Adrenal gland (tissue), 12 donors: ENCODE data around the gene EHD1. TPM values are rescaled to one million over a fixed set of nuclear protein-coding genes. Genes with fewer than 3 reads are reported as not detected.

Experiments
- DNase-seq, 7 donors: peaks; one replicate each; pipeline ENCODE4 v3.0.0-alpha.2; 2019 to 2020
- H3K27ac ChIP-seq, 5 donors: fragments of 200-600 bp; sonication (generic) in 4 of 5; 1 replicate in 3 of 5; 2 replicates in 2 of 5; pipeline versions ENCODE4 v1.5.1 to v1.8.0; 2016 to 2020; ENCODE audit warnings: mild to moderate bottlenecking in 1 of 5
- H3K27me3 ChIP-seq: fragments of 200-600 bp; 2 replicates; pipeline ENCODE4 v1.8.0; 2021
- H3K36me3 ChIP-seq, 2 donors: fragments of 200-600 bp; replicated peaks in 1 of 2; 1 replicate in 1 of 2; 2 replicates in 1 of 2; pipeline versions ENCODE4 v1.5.1 to v1.8.0; 2018 to 2022
- H3K4me1 ChIP-seq, 2 donors: fragments of 200-600 bp; replicated peaks in 1 of 2; 1 replicate in 1 of 2; 2 replicates in 1 of 2; pipeline versions ENCODE4 v1.5.1 to v1.8.0; 2018 to 2021
- H3K4me3 ChIP-seq, 4 donors: fragments of 200-600 bp; sonication (generic) in 3 of 4; one replicate each; pipeline ENCODE4 v1.5.1; 2016 to 2018
- H3K9me3 ChIP-seq, 3 donors: fragments of 200-600 bp; sonication (generic) in 1 of 3; replicated peaks in 1 of 3; 1 replicate in 2 of 3; 2 replicates in 1 of 3; pipeline versions ENCODE4 v1.5.1 to v1.8.0; 2016 to 2021
- CTCF ChIP-seq, 6 experiments: fragments of 450-650 bp in 4 of 6; fragments of 200-600 bp in 2 of 6; sonication (generic) in 1 of 6; IDR thresholded peaks; 1 replicate in 5 of 6; 2 replicates in 1 of 6; pipeline versions ENCODE4 v1.5.1 to v1.8.0; 2016 to 2021; ENCODE audit warnings: antibody characterized with exemption in 6 of 6, mild to moderate bottlenecking in 2 of 6, moderate library complexity in 1 of 6
- POLR2A ChIP-seq, 2 donors: fragments of 450-650 bp; IDR thresholded peaks; one replicate each; pipeline ENCODE4 v1.6.1; 2017; ENCODE audit warnings: antibody characterized with exemption in 2 of 2, mild to moderate bottlenecking in 2 of 2, moderate library complexity in 1 of 2
- WGBS, 4 donors: extraction: QIAGEN DNeasy Blood & Tissue Kit in 2 of 4; methylation state at CpG; one replicate each; pipeline versions ENCODE4 v1.1.5 to v1.1.7; 2013 to 2017; 5-methylcytosine and 5-hydroxymethylcytosine counted together
- intact Hi-C, 2 donors: fragments of 100-400 bp; cut with DNase I; formaldehyde crosslinking; loops; one replicate each; pipeline versions ENCODE4 v1.14.1 to v1.15.0; 2022 to 2023
- polyA plus RNA-seq, 3 donors: library from polyadenylated mRNA; stranded (reverse); fragments of 200-250 nt in 2 of 3; fragments of 350-450 nt in 1 of 3; fragmentation: Illumina TruSeq in 1 of 3; extraction: RNeasy Lipid Tissue Mini Kit (QIAGEN cat#74804) in 1 of 3; gene quantifications; one replicate each; pipeline ENCODE4 v1.2.3, GENCODE V29; 2013 to 2014
- total RNA-seq, 9 donors: library from RNA; depleted of rRNA in 4 of 9; stranded (reverse); fragments of >200 nt in 4 of 9; fragments of 120-200 nt in 1 of 9; fragmentation: NEBNext Ultra II Directional in 1 of 9; extraction: Animal tissue kit (Norgen Biotek cat#: 25700) in 1 of 9; gene quantifications; one replicate each; pipeline versions ENCODE4 v1.1.0 to v1.2.4, GENCODE V29; 2013 to 2023
- donor health status: healthy with polysubstance abuse.
- donor health status: Bipolar disorder and iron deficiency.
- donor health status: DM: yes; HTN: yes; CAD: no.
- donor health status: DM: no; HTN: no; CAD: no.
- donor health status: DM: no; HTN: no; CAD: no.
- donor health status: DM: yes; HTN: yes; CAD: no.

The EHD1 gene
- total and polyA plus RNA-seq, 12 donors = 14.3 to 107 (median 52.9) TPM

GRCh38 chr11:64916775-64917662 is 38.6 kb upstream of the EHD1 start, which contains the start of gene ATG2A:
Gene ATG2A, minus strand, starts transcription at chr11:64917209. Its CDS starts 74 bp downstream, at chr11:64917135.
- WGBS, 4 donors = 0 to 1% (median 0%) methylated on average over 14 to 57 of the region's 57 CpGs
- H3K27me3 ChIP-seq = no peaks in the 10 kb centered on the region
- H3K9me3 ChIP-seq = no peaks in the 10 kb centered on the region
- intact Hi-C loops = no loop called here
- H3K4me3 ChIP-seq = peak within 1 kb of the TSS; percentile 7 to 84 (median 70)
- peaks cover 3 to 26% of the 10 kb centered on the region in 2 donors for H3K4me1 ChIP-seq
- peak; percentile 99 to 100 (median 99) for DNase-seq
- H3K36me3 ChIP-seq = peaks cover 0 to 22% of the 10 kb centered on the region in 2 donors
- peak within 1 kb of the TSS in 4 of 5 donors; percentile 48 to 84 (median 70) for H3K27ac ChIP-seq
- peak; percentile 85 to 90 for TF ChIP-seq POLR2A (IDR thresholded peaks at IDR 0.05)
- peak in 1 of 6 experiments; percentile 7 for TF ChIP-seq CTCF (IDR thresholded peaks at IDR 0.05)

GRCh38 chr11:64916040-64916774 is 37.8 kb upstream of the EHD1 start:
- no peak for TF ChIP-seq CTCF (IDR thresholded peaks at IDR 0.05)
- no peak for TF ChIP-seq POLR2A (IDR thresholded peaks at IDR 0.05)
- 0 to 9% (median 7%) methylated on average over 9 to 23 of the region's 23 CpGs for WGBS, 4 donors
- intact Hi-C loops = no loop called here
- H3K27me3 ChIP-seq = no peaks in the 10 kb centered on the region
- peaks cover 0 to 30% of the 10 kb centered on the region in 2 donors for H3K36me3 ChIP-seq
- peak overlapping the region; percentile 7 to 84 (median 70) for H3K4me3 ChIP-seq
- peak; percentile 50 to 75 (median 57) for DNase-seq
- peak overlapping the region in 4 of 5 donors; percentile 21 to 84 (median 56) for H3K27ac ChIP-seq
- no peaks in the 10 kb centered on the region for H3K9me3 ChIP-seq
- peaks cover 3 to 26% of the 10 kb centered on the region in 2 donors for H3K4me1 ChIP-seq

GRCh38 chr11:64915376-64915887 is 37.0 kb upstream of the EHD1 start:
- DNase-seq = no peak
- Histone ChIP-seq H3K36me3 (peaks cover 0 to 38% of the 10 kb centered on the region in 2 donors), H3K4me3 (peak overlapping the region in 1 of 4 donors; percentile 84), H3K27me3 (no peaks in the 10 kb centered on the region), H3K27ac (peak overlapping the region in 2 of 5 donors; percentile 5 to 84), H3K9me3 (no peaks in the 10 kb centered on the region), H3K4me1 (peaks cover 3 to 26% of the 10 kb centered on the region in 2 donors)
- WGBS, 4 donors = 73 to 78% (median 76%) methylated on average over 7 of the region's 7 CpGs
- TF ChIP-seq POLR2A (IDR thresholded peaks at IDR 0.05) (no peak), CTCF (IDR thresholded peaks at IDR 0.05) (no peak)
- intact Hi-C loops = no loop called here

GRCh38 chr11:64914123-64914522 is 35.7 kb upstream of the EHD1 start:
- Histone ChIP-seq H3K9me3 (no peaks in the 10 kb centered on the region), H3K4me3 (no peak overlapping the region), H3K27me3 (no peaks in the 10 kb centered on the region), H3K36me3 (peaks cover 0 to 51% of the 10 kb centered on the region in 2 donors), H3K27ac (no peak overlapping the region), H3K4me1 (peaks cover 3 to 26% of the 10 kb centered on the region in 2 donors)
- no peak for DNase-seq
- no peak for TF ChIP-seq CTCF (IDR thresholded peaks at IDR 0.05)
- no peak for TF ChIP-seq POLR2A (IDR thresholded peaks at IDR 0.05)
- intact Hi-C loops = no loop called here
- WGBS, 4 donors = 93 to 100% (median 94%) methylated on average over 9 to 17 of the region's 17 CpGs
